Endothelial cell of umbilical vein (primary cell): ENCODE measurements around the gene KRT38. TPM values are rescaled to one million over a fixed set of nuclear protein-coding genes. Genes with fewer than 3 reads are reported as not detected.

ENCODE experiments used
- BruUV-seq: library from RNA; stranded (reverse); fragments of 400-500 nt; replicated peaks from 2 replicates; lab custom pipeline; 2021; lab: Mats Ljungman, UMichigan
- CTCF ChIA-PET: fragments of 300-600, 350-600 bp; sonication (Branson Sonifier 250); formaldehyde crosslinking; loops from one replicate; lab custom pipeline; 2021; ENCODE audit warnings: antibody characterized with exemption, inconsistent platforms; lab: Charles Lee
- POLR2A ChIA-PET: fragments of 300-600, 350-600 bp; sonication (Branson Sonifier 250); formaldehyde crosslinking; loops from one replicate; lab custom pipeline; 2021; ENCODE audit warnings: antibody characterized with exemption, inconsistent platforms; lab: Charles Lee
- DNase-seq: peaks from one replicate; pipeline ENCODE4 v3.0.0-alpha.2; 2011; ENCODE audit warnings: low read depth, low spot score
- FAIRE-seq: peaks from 2 replicates; lab custom pipeline; 2011; peaks lifted over from hg19 to GRCh38; lab: Jason Lieb, UNC
- H2AFZ ChIP-seq: 2 replicates; pipeline ENCODE4 v1.6.0; 2012; ENCODE audit warnings: low read depth, low read length, control low read depth, inconsistent platforms
- H3K27ac ChIP-seq: 2 replicates; pipeline ENCODE4 v1.5.1; 2011; ENCODE audit warnings: low read depth, mild to moderate bottlenecking, control low read depth, low read length, moderate library complexity; ENCODE audit not compliant: insufficient read depth
- H3K27me3 ChIP-seq, 2 experiments: 2 replicates each; pipeline versions ENCODE4 v1.6.0 to v1.6.1; 2011; ENCODE audit warnings: low read length in 2 of 2, mixed read lengths in 1 of 2; ENCODE audit not compliant: control insufficient read depth in 2 of 2, insufficient read depth in 2 of 2
- H3K36me3 ChIP-seq, 2 experiments: 2 replicates in 1 of 2; 3 replicates in 1 of 2; pipeline ENCODE4 v1.5.1; 2011; ENCODE audit warnings: low read length in 2 of 2, mild to moderate bottlenecking in 1 of 2, moderate library complexity in 1 of 2; ENCODE audit not compliant: control insufficient read depth in 2 of 2, insufficient read depth in 2 of 2; ENCODE audit errors: extremely low read depth in 1 of 2
- H3K4me1 ChIP-seq: 3 replicates; pipeline ENCODE4 v1.5.1; 2011; ENCODE audit warnings: mild to moderate bottlenecking, low read length; ENCODE audit not compliant: control insufficient read depth, insufficient read depth; ENCODE audit errors: extremely low read depth
- H3K4me2 ChIP-seq: 2 replicates; pipeline ENCODE4 v1.6.1; 2011; ENCODE audit warnings: low read length, control low read depth, mixed read lengths; ENCODE audit not compliant: insufficient read depth
- H3K4me3 ChIP-seq, 3 experiments: fragments of 200-600 bp in 1 of 3; sonication (generic), shearing (Covaris generic) in 1 of 3; replicated peaks in 1 of 3; 2 replicates each; pipeline ENCODE4 v1.5.1; 2011 to 2016; ENCODE audit warnings: control low read depth in 3 of 3, low read length in 3 of 3, mild to moderate bottlenecking in 2 of 3, inconsistent platforms in 1 of 3, low read depth in 1 of 3, moderate library complexity in 1 of 3; ENCODE audit not compliant: insufficient read depth in 1 of 3
- H3K79me2 ChIP-seq: 2 replicates; pipeline ENCODE4 v1.6.0; 2012; ENCODE audit warnings: low read length, inconsistent platforms; ENCODE audit not compliant: control insufficient read depth, insufficient read depth
- H3K9ac ChIP-seq: replicated peaks from 2 replicates; pipeline ENCODE3; 2011; ENCODE audit warnings: low read length, control low read depth; ENCODE audit not compliant: insufficient read depth; ENCODE audit errors: extremely low read depth
- H3K9me1 ChIP-seq: replicated peaks from 3 replicates; pipeline ENCODE4 v1.6.0; 2011; ENCODE audit warnings: mild to moderate bottlenecking, low read length; ENCODE audit not compliant: control insufficient read depth, insufficient read depth; ENCODE audit errors: extremely low read depth
- H3K9me3 ChIP-seq: replicated peaks from 2 replicates; pipeline ENCODE4 v1.5.1; 2012; ENCODE audit warnings: low read length, inconsistent platforms; ENCODE audit not compliant: control insufficient read depth, insufficient read depth
- H4K20me1 ChIP-seq: replicated peaks from 2 replicates; pipeline ENCODE3; 2011; ENCODE audit warnings: mild to moderate bottlenecking, low read length; ENCODE audit not compliant: control insufficient read depth, insufficient read depth; ENCODE audit errors: extremely low read depth
- CTCF ChIP-seq, 2 donors: IDR thresholded peaks; 1 replicate in 1 of 2; 2 replicates in 1 of 2; pipeline ENCODE4 v1.5.1; 2011; ENCODE audit warnings: low read length in 2 of 2, mild to moderate bottlenecking in 2 of 2, moderate library complexity in 2 of 2, control low read depth in 1 of 2, inconsistent platforms in 1 of 2, low read depth in 1 of 2; ENCODE audit not compliant: insufficient read depth in 1 of 2; ENCODE audit errors: extremely low read depth in 1 of 2
- EZH2 ChIP-seq: IDR thresholded peaks from 2 replicates; pipeline ENCODE4 v1.6.1; 2012; ENCODE audit warnings: borderline replicate concordance, low read depth, mild to moderate bottlenecking, moderate library complexity, low read length, inconsistent platforms; ENCODE audit not compliant: severe bottlenecking
- FOS ChIP-seq: IDR thresholded peaks from 2 replicates; pipeline ENCODE4 v1.6.1; 2011; ENCODE audit warnings: mild to moderate bottlenecking, low read length, moderate library complexity, borderline replicate concordance; ENCODE audit not compliant: insufficient read depth
- GATA2 ChIP-seq: IDR thresholded peaks from 2 replicates; pipeline ENCODE4 v1.7.0; 2011; ENCODE audit warnings: low read depth, mild to moderate bottlenecking, moderate library complexity, mixed read lengths, low read length; ENCODE audit not compliant: insufficient read length, insufficient read depth
- JUN ChIP-seq: IDR thresholded peaks from 2 replicates; pipeline ENCODE4 v1.6.1; 2011; ENCODE audit warnings: borderline replicate concordance, low read depth; ENCODE audit not compliant: insufficient read length, insufficient read depth
- MAX ChIP-seq: IDR thresholded peaks from 2 replicates; pipeline ENCODE4 v1.6.1; 2011; ENCODE audit not compliant: insufficient read depth, insufficient read length
- MYC ChIP-seq: IDR thresholded peaks from one replicate; pipeline ENCODE4 v1.6.1; 2011; ENCODE audit warnings: mild to moderate bottlenecking, low read depth, low read length
- POLR2A ChIP-seq: IDR thresholded peaks from 2 replicates; pipeline ENCODE4 v1.6.1; 2012; ENCODE audit warnings: low read depth, mild to moderate bottlenecking, control low read depth, low read length
- POLR2AphosphoS5 ChIP-seq: IDR thresholded peaks from 2 replicates; pipeline ENCODE4 v1.6.1; 2012; ENCODE audit warnings: low read depth, mild to moderate bottlenecking, control low read depth, low read length, moderate library complexity; ENCODE audit not compliant: insufficient read depth
- dilution Hi-C: fragments of 300-500 bp; cut with MboI; formaldehyde crosslinking; loops from one replicate; pipeline ENCODE4 v1.15.0; 2019; ENCODE audit warnings: low sequenced_read_pairs; ENCODE audit not compliant: extremely low pct_ligation_motif_present
- intact Hi-C: fragments of 100-400 bp; cut with micrococcal nuclease; formaldehyde crosslinking; loops from one replicate; pipeline ENCODE4 v1.10.0; 2022
- polyA plus RNA-seq, 4 experiments: library from polyadenylated mRNA; depleted of rRNA in 3 of 4; stranded (reverse) in 3 of 4; unstranded in 1 of 4; fragments of >200 nt; gene quantifications; 2 replicates each; pipeline versions ENCODE4 v1.2.1 to v1.2.3, GENCODE V29; 2011 to 2012; ENCODE audit warnings: missing spikeins in 1 of 4
- total RNA-seq: library from RNA; stranded (reverse); gene quantifications from 2 replicates; pipeline ENCODE4 v1.2.3, GENCODE V29; 2021

The KRT38 gene
- total and polyA plus RNA-seq, 2 donors (not counting 3 experiments of a cell fraction or from before 2014, with no cell fraction given): not detected

GRCh38 chr17:41462705-41463104 lies 21.9 kb upstream of the KRT38 start:
- H2AFZ ChIP-seq: no peak overlapping the region
- ChIA-PET POLR2A (no interaction called here), CTCF (interaction anchor here (2.1 kb wide), 1 partner anchor 86 kb away, joined by 8 read pairs; no protein-coding TSS in a partner anchor)
- H3K4me3 ChIP-seq: no peak overlapping the region
- no peak overlapping the region for H3K9ac ChIP-seq
- no TSS peak for BruUV-seq
- no peaks in the 10 kb centered on the region for H3K9me3 ChIP-seq
- H3K4me2 ChIP-seq: no peak overlapping the region
- intact Hi-C loops: no loop called here
- H3K9me1 ChIP-seq: no peaks in the 10 kb centered on the region
- no peaks in the 10 kb centered on the region for H3K36me3 ChIP-seq
- H3K79me2 ChIP-seq: no peaks in the 10 kb centered on the region
- H3K27me3 ChIP-seq: peaks cover 2% of the 10 kb centered on the region in 2 experiments
- dilution Hi-C loops: no loop called here
- DNase-seq (no peak), FAIRE-seq (no peak)
- H3K27ac ChIP-seq: no peak overlapping the region
- no peaks in the 10 kb centered on the region for H3K4me1 ChIP-seq
- TF ChIP-seq POLR2AphosphoS5: no peak
- TF ChIP-seq POLR2A: no peak
- TF ChIP-seq JUN: no peak
- TF ChIP-seq MAX: no peak
- no peak for TF ChIP-seq MYC
- no peak for TF ChIP-seq CTCF (IDR thresholded peaks at IDR 0.05; ENCODE audit: extremely low read depth in 1 of 2, insufficient read depth in 1 of 2, low read depth in 1 of 2, low read length in 2 of 2)
- TF ChIP-seq GATA2: no peak
- TF ChIP-seq EZH2: no peak
- TF ChIP-seq FOS: no peak
- no peaks in the 10 kb centered on the region for H4K20me1 ChIP-seq
